HG03565 (cell line): ENCODE results near the gene SOCS6.
"Not testable (repeated sequence)": the region's sequence is repeated elsewhere in the genome, so short reads cannot be mapped to it uniquely, and the experiment has no call there.

ENCODE experiments used
- ATAC-seq: cut with Tn5 transposase; IDR thresholded peaks from one replicate; pipeline ENCODE4 v1.9.1; 2021; ENCODE audit warnings: mild to moderate bottlenecking, moderate library complexity; ENCODE audit not compliant: unreplicated experiment

The SOCS6 gene

GRCh38 chr18:70288851-70289328 is at the start of gene SOCS6:
SOCS6 (plus strand) TSS chr18:70289045; CDS start chr18:70324669, 35,624 bp downstream.
- ATAC-seq = peak; percentile 68

GRCh38 chr18:70243131-70243929 is 45.5 kb upstream of the SOCS6 start:
- no peak for ATAC-seq

GRCh38 chr18:70246061-70246466 is 42.8 kb upstream of the SOCS6 start:
- ATAC-seq = no peak

- no peak for ATAC-seq
Observed at GRCh38 chr18:70249118-70249517, 39.7 kb upstream of the SOCS6 start.

GRCh38 chr18:70249861-70250260 is 39.0 kb upstream of the SOCS6 start:
- not testable (repeated sequence) for ATAC-seq

GRCh38 chr18:70250781-70251180 is 38.1 kb upstream of the SOCS6 start:
- ATAC-seq = no peak

GRCh38 chr18:70256184-70256583 is 32.7 kb upstream of the SOCS6 start:
- no peak for ATAC-seq

- ATAC-seq = no peak
Observed at GRCh38 chr18:70256994-70257393, 31.9 kb upstream of the SOCS6 start.

- ATAC-seq = no peak
Observed at GRCh38 chr18:70258243-70258642, 30.6 kb upstream of the SOCS6 start.

- no peak for ATAC-seq
Observed at GRCh38 chr18:70260683-70261082, 28.2 kb upstream of the SOCS6 start.

GRCh38 chr18:70261141-70261788 is 27.6 kb upstream of the SOCS6 start:
- ATAC-seq = no peak

- no peak for ATAC-seq
Observed at GRCh38 chr18:70263336-70263735, 25.5 kb upstream of the SOCS6 start.

- ATAC-seq = no peak
Observed at GRCh38 chr18:70271742-70272141, 17.1 kb upstream of the SOCS6 start.

GRCh38 chr18:70273021-70273420 is 15.8 kb upstream of the SOCS6 start:
- ATAC-seq = no peak

GRCh38 chr18:70276416-70277191 is 12.2 kb upstream of the SOCS6 start:
- no peak for ATAC-seq

- ATAC-seq = no peak
Observed at GRCh38 chr18:70279470-70279869, 9.4 kb upstream of the SOCS6 start.

GRCh38 chr18:70280007-70280925 is 8.6 kb upstream of the SOCS6 start:
- ATAC-seq = no peak

- ATAC-seq = no peak
Observed at GRCh38 chr18:70284976-70285620, 3.7 kb upstream of the SOCS6 start.

- ATAC-seq = no peak
Observed at GRCh38 chr18:70287731-70288130, 1.1 kb upstream of the SOCS6 start.
